HG03135 (cell line): ENCODE results near the gene UNC119.
"Not testable (repeated sequence)": the region's sequence is repeated elsewhere in the genome, so short reads cannot be mapped to it uniquely, and the experiment has no call there.

Source experiments
- ATAC-seq: cut with Tn5 transposase; IDR thresholded peaks from one replicate; pipeline ENCODE4 v1.9.1; 2021; ENCODE audit warnings: mild to moderate bottlenecking, moderate library complexity; ENCODE audit not compliant: unreplicated experiment

UNC119 gene

DNA sequence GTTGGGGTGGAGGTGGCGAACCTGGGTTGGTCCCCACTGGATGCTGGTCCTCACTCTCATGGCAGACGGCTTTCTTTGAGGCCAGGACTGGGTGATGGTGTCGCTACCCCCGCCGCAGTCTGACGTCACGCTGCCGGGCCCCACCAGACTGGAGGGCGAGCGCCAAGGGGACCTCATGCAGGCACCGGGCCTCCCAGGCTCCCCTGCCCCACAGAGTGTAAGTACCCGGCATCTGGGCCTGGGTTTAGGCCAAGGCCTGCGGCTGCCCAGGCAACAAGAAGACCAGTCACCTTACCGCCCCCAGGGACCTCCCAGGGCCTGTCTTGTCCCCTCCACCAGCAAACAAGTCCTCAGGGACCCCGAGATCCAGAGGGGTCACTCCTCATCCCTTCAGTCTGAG, 28.5 kb downstream of the UNC119 start:
- no peak for ATAC-seq

DNA sequence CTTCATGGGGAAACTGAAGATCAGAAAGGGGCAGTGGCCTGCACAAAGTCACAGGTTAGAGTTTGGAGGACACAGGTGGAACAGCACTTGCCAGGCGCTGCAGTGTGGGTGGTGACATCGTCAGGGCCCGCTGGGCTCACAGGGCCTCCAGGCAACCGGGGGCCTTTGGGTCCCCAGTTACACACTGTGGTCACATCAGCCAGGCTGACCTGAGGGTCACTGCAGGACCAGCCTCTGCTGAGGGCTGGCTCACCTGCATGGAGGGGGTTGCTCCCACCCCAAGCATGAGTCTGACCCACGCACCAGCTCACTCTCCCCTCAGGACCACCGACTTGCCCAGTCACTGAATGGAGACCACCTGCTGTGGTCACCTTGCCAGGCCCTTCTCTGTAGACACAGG, 29.2 kb downstream of the UNC119 start:
- no peak for ATAC-seq

DNA sequence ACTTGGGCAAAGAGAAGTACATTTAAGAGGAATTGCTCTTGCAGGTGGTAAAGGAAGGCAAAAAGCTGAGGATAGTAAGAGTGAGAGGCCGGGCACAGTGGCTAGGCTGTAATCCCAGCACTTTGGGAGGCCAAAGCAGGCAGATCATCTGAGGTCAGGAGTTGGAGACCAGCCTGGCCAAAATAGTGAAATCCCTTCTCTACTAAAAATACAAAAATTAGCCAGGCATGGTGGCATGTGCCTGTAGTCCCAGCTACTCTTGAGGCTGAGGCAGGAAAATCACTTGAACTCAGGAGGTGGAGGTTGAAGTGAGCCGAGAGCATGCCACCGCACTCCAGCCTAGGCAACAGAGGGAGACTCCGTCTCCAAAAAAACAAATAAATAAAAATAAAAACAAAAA, 30.1 kb downstream of the UNC119 start:
- ATAC-seq = not testable (repeated sequence)

DNA sequence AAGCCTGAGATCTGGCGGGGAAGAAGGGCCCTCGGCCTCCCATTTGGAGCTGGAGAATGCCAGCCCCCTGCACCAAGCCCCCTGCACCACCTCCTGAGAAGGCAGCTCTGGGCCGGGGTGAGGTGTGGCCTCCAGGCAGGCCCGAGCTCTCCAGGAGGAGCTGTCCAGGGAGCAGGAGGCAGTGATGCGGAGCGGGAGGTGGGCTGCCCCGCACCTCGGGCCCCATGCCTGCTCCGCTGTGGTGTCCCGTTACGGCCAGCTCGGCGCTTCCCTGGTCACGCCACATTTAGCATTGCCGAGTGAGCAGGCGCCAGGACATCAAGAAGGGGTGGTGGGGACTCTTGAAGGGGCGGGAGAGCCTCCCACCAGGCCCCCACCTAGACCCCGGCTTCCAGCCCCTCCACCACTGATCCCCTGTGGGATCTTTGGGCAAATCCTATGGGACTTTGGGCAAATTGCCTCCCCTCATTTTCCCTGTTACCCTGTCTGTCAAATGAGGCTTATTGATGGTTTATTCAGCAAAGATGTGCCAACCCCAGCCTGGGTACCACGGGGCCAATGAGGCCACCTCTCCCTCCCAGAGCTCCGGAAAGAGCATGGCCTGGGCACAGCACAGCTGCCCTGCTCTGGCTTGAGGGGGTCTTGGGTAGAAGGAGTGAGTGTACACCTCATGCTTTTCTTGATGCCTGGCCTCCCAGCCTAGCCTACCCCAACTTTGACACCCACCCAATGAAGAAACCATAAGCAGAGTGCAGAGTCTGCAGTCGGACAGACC, 30.9 kb downstream of the UNC119 start:
- ATAC-seq = no peak

DNA sequence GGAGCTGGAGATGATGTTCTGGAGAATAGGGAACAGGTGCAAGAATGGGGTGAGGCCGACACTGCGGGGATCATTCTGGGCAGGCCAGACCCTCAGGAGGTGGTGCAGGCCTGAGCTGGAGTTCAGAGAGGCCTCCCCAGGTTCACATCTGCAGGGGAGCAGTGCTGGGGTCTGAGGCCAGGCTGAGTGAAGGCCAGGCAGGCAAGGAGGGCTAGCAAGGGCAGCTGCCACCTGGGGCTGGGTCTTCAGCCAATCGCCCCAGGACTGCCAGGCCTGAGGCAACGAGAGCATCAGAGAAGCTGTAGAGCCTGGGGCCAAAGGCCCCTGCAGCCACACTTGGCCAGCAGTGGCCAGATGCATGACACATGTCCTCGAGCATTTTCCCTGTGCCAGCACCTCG, 31.7 kb downstream of the UNC119 start:
- no peak for ATAC-seq

DNA sequence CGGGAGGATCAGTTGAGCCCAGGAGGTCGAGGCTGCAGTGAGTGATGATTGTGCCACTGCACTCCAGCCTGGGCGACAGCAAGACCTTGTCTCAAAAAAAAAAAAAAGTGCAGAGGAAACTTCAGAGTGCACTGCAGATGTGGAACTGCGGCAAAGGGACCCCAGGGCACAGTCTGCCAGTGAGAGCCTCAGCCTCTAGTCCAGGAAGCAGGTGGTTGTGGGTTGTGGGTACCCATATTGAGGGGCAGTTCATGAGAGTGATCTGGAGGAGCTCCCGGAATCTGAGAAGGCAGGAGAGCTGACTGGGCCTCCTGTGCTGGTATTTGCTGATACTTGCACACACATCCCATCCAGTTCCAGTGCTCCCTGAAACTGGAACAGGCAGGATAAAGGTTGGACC, 33.2 kb downstream of the UNC119 start:
- no peak for ATAC-seq

DNA sequence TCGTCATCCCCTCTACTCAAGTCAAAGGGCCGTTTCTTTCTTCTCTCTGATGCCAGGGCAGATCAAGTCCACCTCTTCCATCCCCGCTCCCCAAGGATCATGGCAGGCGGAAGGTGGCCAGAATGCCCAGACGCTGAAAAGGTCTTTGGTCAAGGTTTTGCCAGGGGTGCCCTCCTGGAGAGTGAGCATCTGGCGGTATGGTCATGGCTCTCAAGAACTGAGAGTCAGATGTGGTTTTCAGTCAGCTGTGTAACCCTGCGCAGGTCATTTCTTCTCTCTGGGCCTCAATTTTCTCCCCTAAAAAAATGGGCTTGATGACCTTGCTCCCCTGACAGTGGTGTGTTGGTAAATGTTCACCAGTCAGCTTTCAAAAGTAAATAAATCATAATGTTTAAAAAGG, 33.8 kb downstream of the UNC119 start:
- no peak for ATAC-seq

DNA sequence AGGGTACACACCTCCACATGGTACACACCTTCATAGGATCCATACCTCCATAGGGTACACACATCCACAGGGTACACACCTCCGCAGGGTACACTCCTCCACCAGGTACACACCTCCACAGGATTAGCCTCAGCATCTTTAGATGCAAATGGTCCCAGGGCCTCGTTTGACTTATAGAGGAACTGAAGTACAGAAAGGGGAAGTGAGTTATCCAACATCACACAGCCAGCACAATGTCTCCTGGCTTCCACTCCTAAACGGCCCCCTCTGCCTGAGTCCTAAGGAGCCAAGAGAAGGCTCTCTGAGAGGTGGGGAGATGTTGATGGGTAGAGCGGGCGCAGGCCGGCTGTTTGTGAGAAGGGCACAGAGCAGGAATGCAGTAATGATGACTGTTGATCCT, 34.3 kb downstream of the UNC119 start:
- no peak for ATAC-seq

DNA sequence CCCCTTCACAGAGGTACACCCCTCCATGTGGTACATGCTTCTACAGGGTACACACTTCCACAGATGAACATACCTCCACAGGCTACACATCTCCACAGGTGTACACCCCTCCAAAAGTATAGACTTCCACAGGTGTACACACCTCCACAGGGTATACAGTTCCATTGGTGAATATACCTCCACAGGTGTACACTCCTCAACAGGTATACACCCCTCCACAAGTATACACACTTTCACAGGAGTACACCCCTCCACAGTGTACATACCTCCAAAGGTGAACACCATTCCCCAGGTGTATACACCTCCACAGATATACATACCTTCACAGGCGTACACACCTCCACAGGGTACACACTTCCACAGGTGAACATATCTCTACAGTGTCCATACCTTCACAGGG, 36.9 kb downstream of the UNC119 start:
- ATAC-seq = no peak

DNA sequence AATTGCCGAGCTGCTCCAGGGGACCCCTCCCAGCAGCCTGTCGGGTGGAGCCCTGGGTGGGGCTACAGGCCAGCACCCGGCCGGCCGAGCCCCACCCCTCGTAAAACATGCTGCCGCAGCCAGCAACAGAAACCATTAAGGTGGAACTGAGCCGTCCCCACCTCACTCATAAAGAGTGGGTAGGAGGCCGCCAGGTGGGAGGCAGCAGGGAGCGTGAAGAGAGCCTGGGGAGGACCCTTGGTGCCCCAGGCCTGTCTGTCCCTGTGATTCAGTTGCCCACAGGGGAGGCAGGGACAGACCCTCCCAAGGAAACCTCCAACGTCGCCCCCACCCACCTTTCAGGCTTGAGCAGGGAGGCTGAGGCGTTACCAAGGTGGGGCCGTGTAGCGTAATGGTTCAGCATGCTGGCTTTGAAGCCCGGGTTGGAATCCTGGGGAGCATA, 37.8 kb downstream of the UNC119 start:
- ATAC-seq = no peak

DNA sequence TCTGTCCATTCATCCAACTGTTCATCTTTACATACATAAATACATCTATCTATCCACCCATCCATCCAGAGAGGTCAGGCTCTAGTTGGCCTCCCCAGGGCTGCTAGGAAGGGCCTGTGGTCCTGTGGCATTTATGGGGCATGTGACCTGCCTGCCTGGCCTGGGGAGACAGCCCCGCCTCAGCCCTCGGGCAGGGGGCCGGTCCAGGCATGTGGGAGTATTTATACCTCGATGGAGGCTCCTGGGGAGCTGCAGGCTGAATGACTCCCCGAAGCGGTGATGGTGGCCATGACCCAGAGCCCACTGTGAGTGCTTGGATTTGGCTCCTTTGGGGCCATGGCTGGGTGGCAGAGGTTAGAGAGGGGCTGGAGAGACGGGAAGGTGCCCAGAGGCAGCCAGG, 38.9 kb downstream of the UNC119 start:
- ATAC-seq = no peak

DNA sequence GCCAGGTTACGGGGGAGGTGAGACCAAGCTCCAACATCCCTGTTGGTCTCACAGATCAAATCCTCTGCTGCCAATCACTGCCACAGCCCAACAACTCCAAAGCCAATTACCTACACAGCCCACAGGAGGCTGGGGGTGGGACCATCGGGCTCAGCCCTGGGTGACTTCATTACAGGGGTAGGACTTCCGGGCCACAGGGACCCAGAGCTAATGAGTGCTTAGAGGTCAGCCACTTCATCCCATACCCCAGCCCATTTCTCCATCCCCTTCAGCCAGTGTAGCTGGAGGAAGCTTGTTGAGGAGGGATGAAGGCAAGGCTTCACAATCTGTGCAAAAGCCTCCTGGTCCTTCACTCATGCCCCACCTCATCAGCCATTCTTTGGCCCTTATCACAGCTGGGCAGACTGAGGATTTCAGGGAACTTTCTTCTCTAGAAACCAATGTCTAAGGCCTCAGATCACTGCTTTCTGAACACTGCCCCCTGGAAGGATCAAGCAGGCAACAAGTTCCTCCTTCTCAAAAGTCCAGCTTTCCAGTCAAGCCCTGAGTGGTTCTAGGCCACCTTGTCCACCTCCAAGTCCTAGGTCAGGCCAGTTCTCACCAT, 40.5 kb downstream of the UNC119 start:
- no peak for ATAC-seq

DNA sequence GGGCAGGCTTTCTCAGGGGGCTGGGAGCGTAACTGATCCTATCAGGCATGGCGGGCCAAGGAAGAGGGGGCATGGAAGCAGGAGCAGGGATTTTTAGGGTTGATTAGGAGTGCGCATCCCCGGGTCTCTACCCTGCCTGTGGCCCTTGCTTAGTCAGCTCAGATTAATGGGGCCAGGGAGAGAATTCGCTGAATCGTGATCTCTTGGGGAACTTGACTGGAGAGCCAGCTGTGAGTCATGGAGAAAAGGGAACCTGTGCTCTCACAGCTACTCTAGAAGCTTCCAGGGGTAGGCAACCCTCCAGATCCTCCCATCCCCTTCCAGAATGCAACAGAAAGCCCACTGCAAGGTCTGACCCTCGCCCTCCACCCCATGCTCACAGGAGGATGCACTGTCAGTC, 42.6 kb downstream of the UNC119 start:
- no peak for ATAC-seq

DNA sequence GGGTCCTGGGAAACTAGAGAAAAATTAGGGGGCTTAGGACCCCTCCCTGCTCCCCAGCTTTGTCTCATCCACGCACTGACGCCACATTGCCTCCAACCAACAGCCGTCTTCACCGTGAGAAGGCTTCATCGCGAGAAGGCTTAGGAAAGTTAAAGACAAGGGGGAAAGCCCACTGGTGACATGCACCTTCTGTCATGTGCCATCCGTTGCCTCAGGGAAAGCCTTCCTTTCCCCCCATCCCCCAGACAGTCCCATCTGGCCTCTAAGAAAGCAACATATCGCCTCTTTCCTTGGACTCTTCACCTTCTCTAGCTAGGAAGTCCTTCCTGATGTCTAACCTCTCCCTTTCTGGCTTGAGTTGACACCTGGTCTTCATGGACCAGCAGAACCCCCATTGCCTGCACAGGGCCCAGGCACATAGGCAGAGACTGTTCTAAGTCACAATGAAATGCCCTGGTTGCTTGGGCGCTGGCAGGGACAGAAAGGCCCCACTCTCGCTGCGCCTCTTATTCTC, 44.2 kb downstream of the UNC119 start:
- no peak for ATAC-seq

DNA sequence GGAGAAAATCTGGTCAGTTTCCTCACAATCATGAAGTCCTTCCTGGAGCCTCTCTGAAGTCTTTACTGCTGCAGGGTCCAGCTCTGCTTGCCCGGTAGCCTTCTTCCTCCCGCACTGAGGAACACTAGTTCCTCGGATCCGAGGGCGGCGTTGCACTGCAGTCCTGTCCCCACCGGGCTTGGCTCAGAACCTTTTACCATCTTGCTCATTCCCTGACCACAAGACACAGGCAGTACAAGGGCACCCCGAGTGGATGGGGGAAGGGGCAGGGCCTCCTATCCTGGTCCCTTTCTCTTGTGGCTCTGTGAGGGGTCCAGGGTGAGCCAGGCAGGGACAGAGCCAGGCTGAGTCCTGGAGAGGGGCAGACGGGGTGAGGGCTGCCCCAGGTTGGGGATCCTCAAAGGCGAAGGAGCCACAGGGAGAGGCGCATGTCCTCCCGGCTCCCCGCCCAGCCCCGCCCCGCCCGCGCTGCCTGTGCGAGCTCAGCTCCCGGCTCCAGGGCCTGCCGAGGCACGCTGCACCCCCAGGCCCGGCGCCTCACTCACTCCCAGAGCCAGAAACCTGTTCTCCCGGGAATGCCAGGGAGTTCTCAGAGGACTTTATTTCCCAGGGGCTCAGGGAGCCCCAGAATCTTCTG, 44.7 kb downstream of the UNC119 start:
- no peak for ATAC-seq

DNA sequence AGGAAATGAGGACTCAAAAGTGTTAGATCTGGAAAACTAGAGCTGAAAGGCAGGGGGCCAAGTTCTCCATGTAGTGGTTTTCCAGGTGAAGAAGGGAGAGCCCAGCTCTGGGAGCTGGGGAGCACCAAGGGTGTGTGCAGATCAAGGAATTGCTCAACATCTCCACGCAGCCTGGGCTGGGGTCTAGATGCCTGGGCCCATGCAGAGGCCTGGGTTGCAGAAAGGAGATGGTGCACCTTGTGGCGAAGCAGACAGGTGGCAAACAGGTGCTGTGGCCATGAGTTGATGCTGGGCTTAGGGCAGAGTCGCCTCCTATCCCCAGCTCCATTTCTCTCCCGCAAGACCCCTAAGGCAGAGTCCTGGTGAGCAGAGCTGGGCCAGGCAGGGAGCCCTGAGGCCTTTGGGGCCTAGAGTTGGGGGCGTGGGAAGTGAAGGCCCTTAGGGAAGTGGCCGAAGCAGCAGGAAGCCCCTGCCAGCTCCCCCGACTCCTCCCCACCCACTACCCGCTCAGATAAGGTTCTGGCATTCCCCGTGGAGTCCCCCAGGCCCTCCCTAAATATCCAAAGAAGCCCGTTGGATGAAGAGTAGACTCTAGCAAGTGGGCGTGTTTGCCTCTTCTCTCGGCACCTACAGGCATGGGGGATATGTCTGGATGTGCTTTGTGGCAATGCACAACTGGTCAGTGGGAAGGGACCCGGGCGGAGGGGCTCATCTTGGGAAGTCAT, 45.5 kb downstream of the UNC119 start:
- no peak for ATAC-seq

DNA sequence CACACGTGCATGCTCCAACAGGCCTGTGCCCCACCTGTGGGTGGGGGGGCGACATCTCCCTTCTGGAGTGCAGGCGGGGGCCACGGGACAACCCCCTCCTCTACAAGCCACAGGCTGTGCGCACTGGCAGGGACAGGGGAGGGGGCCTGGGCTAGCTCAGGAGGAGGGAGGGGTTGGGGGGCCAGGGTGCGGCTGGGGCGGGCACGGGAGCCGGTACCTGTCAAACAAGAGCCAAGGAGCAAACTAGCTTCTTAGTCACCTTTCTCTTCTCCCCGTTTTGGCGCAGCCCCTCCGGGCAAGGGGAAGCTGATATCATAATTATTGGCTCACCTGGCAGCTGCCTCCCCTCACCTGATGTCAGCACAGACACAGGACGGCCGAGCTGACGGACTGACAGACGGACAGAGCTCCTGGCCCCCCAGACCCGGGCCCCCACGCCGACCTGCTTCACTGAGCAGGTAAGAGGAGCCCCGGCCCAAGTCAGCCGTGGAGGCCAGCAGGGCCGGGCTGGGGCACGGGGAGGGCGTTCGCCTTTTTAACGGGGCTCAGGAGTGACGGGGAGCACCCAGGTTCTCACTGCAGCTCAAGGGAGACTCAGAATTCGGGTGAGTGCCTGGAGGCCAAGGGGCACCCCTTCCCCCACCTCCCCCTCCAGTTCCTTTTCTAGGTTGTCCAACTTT, 46.3 kb downstream of the UNC119 start, which contains the start of gene FOXN1:
Gene FOXN1, plus strand, starts transcription at position 363 of the 680 bp plus-strand sequence. CDS start 17,622 bp downstream, outside the sequence.
- no peak for ATAC-seq

DNA sequence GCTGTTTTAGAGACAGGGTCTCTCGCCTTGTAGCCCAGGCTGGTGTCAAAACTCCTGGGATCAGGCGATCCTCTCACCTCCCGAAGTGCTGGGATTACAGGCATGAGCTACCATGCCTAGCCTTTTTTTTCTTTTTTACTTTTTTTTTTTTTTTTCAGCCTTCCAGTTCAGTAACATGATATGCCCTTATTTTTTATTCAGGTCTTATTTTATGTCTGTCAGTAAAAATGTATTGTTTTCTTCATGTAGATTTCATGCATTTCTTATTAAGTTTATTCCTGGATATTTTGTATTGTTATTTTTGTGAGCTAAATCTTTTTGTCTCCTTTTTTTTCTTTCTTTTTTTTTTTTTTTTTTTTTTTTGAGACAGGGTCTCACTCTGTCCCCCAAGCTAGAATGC, 49.0 kb downstream of the UNC119 start:
- no peak for ATAC-seq

DNA sequence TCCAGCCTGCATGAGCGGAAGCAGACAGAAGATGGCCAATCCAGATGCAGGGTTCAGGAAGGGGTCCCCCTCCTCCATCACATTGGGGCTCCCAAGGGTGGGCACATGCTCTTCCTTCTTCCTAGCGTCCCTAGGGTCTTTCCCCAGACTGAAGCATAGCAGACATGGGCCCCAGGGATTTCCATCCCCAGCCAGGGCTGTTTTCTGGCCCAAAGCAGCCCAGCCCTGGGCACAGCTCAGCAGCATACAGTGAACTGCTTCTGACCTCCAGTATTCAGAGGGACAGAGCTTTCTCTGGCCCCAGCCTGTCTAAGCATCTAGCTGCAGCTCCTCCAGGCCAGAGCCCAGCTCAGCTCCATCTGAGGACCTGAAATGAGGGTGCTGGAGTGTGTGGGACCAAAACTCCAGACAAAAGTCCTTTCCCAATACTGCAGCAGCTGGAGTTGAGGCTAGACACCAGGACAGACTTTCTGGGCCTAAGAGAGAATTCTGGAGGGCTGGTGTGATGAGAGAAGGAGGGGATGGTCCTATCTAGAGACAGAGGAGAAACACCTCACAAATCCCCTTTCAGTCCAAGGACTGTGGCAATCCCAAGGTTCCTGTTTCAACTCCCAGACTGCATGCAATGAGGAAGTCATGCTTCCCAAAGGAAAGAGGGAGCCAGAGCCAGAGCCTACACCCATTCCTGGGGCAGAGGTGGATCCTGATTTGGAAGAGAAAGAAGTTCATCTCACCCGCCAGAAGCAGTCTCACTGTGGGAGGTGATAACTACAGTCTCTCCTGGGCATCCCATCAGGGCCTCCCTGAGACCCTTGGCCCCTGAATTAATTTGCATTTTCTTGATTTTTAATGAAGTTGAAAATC, 50.8 kb downstream of the UNC119 start:
- no peak for ATAC-seq
